B cell (primary cell): Measurements from ENCODE around the gene BDH1.

ENCODE experiments used
- EZH2 ChIP-seq: IDR thresholded peaks from 2 replicates; pipeline ENCODE4 v1.6.1; 2012; ENCODE audit warnings: borderline replicate concordance, low read depth, mild to moderate bottlenecking, moderate library complexity, low read length; ENCODE audit not compliant: insufficient read depth, poor library complexity, severe bottlenecking
- TF ChIP-seq, protein P1 (sequence below): fragments of 200-600 bp; IDR thresholded peaks from one replicate; pipeline ENCODE4 v1.8.0; 2022; ENCODE audit warnings: antibody characterized with exemption, mild to moderate bottlenecking

DNA sequence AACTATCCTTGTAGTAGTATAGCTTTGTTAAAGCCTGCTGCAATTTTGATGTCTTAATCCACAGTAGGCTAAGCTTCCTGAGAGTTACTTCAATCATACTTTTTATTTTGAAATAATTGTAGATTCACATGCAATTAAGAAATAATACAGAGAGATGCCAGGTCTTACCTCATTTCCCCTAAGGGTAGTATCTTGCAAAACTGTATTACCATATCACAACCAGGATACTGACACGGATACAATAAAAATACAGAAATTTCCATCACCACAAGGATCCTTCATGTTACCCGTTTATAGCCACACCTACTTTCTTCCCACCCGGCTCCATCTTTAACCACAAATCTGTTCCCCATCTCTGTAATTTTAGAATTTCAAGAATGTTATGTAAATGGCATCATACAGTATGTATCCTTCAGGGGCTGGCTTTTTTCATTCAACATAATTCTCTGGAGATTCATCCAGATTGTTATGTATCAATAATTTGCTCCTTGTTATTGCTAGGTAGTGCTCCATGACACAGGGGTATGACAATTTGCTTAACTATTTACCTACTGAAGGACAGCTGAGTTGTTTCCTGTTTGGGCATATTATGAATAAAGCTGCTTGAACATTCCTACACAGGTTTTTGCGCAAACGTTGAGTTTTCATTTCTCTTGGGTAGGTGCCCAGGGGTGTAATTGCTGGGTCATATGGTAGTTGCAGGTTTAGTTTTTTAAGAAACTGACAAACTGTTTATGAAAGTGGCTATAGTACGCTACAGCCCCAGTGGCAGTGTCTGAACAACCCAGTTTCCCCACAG, 21.6 kb downstream of the BDH1 start:
- TF ChIP-seq, protein P1, sequence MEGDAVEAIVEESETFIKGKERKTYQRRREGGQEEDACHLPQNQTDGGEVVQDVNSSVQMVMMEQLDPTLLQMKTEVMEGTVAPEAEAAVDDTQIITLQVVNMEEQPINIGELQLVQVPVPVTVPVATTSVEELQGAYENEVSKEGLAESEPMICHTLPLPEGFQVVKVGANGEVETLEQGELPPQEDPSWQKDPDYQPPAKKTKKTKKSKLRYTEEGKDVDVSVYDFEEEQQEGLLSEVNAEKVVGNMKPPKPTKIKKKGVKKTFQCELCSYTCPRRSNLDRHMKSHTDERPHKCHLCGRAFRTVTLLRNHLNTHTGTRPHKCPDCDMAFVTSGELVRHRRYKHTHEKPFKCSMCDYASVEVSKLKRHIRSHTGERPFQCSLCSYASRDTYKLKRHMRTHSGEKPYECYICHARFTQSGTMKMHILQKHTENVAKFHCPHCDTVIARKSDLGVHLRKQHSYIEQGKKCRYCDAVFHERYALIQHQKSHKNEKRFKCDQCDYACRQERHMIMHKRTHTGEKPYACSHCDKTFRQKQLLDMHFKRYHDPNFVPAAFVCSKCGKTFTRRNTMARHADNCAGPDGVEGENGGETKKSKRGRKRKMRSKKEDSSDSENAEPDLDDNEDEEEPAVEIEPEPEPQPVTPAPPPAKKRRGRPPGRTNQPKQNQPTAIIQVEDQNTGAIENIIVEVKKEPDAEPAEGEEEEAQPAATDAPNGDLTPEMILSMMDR = no peak
- TF ChIP-seq EZH2 = no peak
